Measurements from ENCODE around the gene CALHM6.
"Not testable (repeated sequence)": the region's sequence is repeated elsewhere in the genome, so short reads cannot be mapped to it uniquely, and the experiment has no call there.

CALHM6 gene

DNA sequence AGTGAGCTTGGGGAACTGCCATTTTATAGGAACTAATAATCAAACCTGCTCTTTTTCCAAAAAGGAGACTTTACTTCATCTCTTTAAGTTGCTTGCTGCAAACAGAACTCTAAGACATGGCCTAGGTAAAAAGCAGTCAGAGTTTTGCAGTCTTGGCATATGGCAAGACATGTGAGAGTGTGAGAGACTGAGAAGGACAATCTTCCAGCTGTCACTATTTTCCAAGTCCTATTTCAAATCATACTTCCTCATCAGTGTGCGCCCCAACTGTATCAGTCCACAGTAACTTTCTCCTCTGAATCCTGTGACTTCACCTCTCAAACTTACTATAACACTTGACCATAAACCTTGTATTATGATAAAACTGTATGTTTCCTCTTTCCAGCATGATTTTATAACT is 10.4 kb downstream of the CALHM6 start:
- H3K27me3 ChIP-seq (ENCODE audit: control insufficient read depth, insufficient read depth, low read length) = no peaks in the 10 kb centered on the region
- H3K9me3 ChIP-seq (ENCODE audit: control insufficient read depth, insufficient read depth, low read length) = no peaks in the 10 kb centered on the region
- H3K4me1 ChIP-seq (ENCODE audit: control insufficient read depth, insufficient read depth, low read length) = no peaks in the 10 kb centered on the region
- H3K36me3 ChIP-seq (ENCODE audit: control insufficient read depth, insufficient read depth, low read length) = no peaks in the 10 kb centered on the region
- H3K4me3 ChIP-seq (ENCODE audit: low read length) = no peak overlapping the region
- no peak overlapping the region for H3K27ac ChIP-seq (ENCODE audit: low read length)
- no CpG with 5 or more reads among the region's 1 CpG for WGBS (ENCODE audit: insufficient coverage, insufficient read length)
- DNase-seq (ENCODE audit: low read depth, low spot score) = no peak

DNA sequence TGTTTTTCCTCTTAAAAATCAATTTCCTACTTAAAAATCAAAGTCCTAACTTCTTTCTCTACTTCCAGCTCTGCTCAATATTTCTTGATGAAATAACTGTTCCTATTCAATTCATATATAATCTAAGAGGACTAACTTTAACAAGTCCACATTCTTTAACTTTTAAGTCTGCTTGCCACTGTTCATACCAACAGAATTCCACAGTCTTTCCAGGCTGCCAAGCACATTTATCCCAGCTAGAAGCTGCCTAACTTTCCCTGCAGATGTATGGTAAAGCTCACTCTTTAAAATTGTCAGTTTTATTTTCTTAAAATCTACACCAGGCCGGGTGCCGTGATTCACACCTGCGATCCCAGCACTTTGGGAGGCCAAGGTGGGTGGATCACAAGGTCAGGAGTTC is 11.5 kb downstream of the CALHM6 start:
- Histone ChIP-seq H3K27ac (ENCODE audit: low read length) (no peak overlapping the region), H3K9me3 (ENCODE audit: control insufficient read depth, insufficient read depth, low read length) (no peaks in the 10 kb centered on the region), H3K27me3 (ENCODE audit: control insufficient read depth, insufficient read depth, low read length) (no peaks in the 10 kb centered on the region), H3K4me1 (ENCODE audit: control insufficient read depth, insufficient read depth, low read length) (no peaks in the 10 kb centered on the region), H3K36me3 (ENCODE audit: control insufficient read depth, insufficient read depth, low read length) (no peaks in the 10 kb centered on the region), H3K4me3 (ENCODE audit: low read length) (no peak overlapping the region)
- no CpG with 5 or more reads among the region's 3 CpGs for WGBS (ENCODE audit: insufficient coverage, insufficient read length)
- DNase-seq (ENCODE audit: low read depth, low spot score) = no peak

DNA sequence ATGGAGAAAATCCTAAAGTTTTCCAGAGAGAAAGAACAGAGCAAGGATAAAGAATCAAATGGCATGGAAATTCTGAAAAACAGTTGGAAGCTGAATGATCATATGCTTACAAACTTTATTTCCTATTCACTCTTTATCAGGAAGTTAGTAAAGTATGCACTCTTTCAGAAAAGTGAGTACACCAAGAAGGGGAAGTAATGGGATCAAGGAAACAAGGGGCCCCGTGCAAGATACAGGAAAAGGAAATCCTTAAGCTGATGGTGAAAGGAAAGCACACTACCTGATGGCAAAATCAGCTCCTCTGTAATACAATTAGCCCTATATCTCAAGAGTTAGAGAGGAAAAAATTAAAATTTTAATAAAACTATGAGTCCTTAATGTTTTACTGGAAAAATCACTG is 14.0 kb downstream of the CALHM6 start:
- no peak overlapping the region for H3K4me3 ChIP-seq (ENCODE audit: low read length)
- no CpG with 5 or more reads among the region's 1 CpG for WGBS (ENCODE audit: insufficient coverage, insufficient read length)
- no peaks in the 10 kb centered on the region for H3K27me3 ChIP-seq (ENCODE audit: control insufficient read depth, insufficient read depth, low read length)
- H3K9me3 ChIP-seq (ENCODE audit: control insufficient read depth, insufficient read depth, low read length) = no peaks in the 10 kb centered on the region
- H3K36me3 ChIP-seq (ENCODE audit: control insufficient read depth, insufficient read depth, low read length) = no peaks in the 10 kb centered on the region
- no peak for DNase-seq (ENCODE audit: low read depth, low spot score)
- no peaks in the 10 kb centered on the region for H3K4me1 ChIP-seq (ENCODE audit: control insufficient read depth, insufficient read depth, low read length)
- no peak overlapping the region for H3K27ac ChIP-seq (ENCODE audit: low read length)

DNA sequence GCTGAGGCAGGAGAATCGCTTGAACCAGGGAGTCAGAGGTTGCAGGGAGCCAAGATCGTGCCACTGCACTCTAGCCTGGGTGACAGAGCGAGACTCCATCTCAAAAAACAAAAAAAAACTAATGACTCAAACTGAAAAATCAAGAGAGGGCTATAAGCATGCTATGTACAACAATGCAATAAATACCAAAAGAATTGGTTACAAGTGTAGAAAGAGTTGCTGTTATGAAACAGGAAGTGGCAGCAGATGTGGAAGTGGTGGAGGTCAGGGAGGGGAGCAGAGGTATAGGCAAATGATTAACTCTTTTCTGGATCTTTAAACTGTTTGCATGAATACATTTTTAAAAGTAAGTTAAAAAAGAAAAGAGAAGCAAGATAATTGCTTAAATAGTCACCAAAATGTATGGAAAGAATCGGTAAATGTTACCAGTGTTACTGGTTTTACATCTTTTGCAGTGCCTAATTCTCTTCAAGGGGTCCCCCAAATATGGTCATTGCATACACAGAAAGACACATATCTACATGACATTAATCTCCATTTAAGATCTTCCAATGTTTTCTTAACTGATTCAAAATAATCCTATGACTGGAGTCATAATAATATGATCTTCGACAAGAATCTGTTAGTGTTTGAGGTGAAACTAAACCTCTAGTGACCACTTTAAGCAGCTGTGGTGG is 15.0 kb downstream of the CALHM6 start:
- H3K4me1 ChIP-seq (ENCODE audit: control insufficient read depth, insufficient read depth, low read length) = no peaks in the 10 kb centered on the region
- no peak for DNase-seq (ENCODE audit: low read depth, low spot score)
- H3K36me3 ChIP-seq (ENCODE audit: control insufficient read depth, insufficient read depth, low read length) = no peaks in the 10 kb centered on the region
- H3K27me3 ChIP-seq (ENCODE audit: control insufficient read depth, insufficient read depth, low read length) = no peaks in the 10 kb centered on the region
- no CpG with 5 or more reads among the region's 5 CpGs for WGBS (ENCODE audit: insufficient coverage, insufficient read length)
- H3K9me3 ChIP-seq (ENCODE audit: control insufficient read depth, insufficient read depth, low read length) = no peaks in the 10 kb centered on the region
- H3K27ac ChIP-seq (ENCODE audit: low read length) = no peak overlapping the region
- H3K4me3 ChIP-seq (ENCODE audit: low read length) = no peak overlapping the region

DNA sequence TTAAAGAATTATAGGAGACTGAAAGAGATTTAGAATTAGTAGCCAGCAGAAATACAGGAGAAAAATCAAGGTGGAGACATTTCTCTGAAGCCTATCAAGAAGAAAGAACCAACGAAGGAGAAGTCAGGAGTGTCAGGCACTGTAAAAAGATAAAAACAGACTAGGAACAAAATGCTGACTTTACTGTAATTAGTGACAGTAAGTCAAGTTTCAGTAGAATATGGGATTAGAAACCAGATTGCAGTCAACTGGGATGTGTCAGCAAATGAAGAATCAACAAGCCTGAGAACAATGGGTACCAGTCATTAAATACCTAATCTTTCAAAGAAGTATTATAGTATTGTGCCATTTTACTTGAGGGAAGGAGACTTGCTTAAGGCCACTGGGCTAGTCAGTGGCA is 21.6 kb downstream of the CALHM6 start:
- no CpG with 5 or more reads among the region's 1 CpG for WGBS (ENCODE audit: insufficient coverage, insufficient read length)
- H3K27me3 ChIP-seq (ENCODE audit: control insufficient read depth, insufficient read depth, low read length) = no peaks in the 10 kb centered on the region
- DNase-seq (ENCODE audit: low read depth, low spot score) = no peak
- no peaks in the 10 kb centered on the region for H3K4me1 ChIP-seq (ENCODE audit: control insufficient read depth, insufficient read depth, low read length)
- H3K27ac ChIP-seq (ENCODE audit: low read length) = no peak overlapping the region
- no peaks in the 10 kb centered on the region for H3K36me3 ChIP-seq (ENCODE audit: control insufficient read depth, insufficient read depth, low read length)
- no peaks in the 10 kb centered on the region for H3K9me3 ChIP-seq (ENCODE audit: control insufficient read depth, insufficient read depth, low read length)
- no peak overlapping the region for H3K4me3 ChIP-seq (ENCODE audit: low read length)

DNA sequence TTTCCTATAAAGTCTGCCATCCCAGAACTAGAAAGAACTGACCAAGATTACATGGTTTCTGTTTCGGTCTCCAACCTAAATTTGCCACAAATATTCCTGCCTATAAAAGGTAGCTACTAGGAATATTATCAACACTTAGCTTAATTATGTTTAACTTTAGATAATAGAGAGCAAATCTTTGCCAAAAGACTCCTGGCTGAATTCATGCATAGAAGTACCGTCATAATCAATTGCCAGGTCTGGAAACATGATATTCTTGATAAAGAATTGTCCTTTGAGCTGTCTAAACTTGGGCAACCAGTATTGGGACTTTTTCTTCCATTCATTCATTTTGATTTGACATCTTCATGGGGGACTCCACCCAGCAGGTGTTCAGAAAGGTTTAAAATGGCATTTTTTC is 22.4 kb downstream of the CALHM6 start:
- no peak overlapping the region for H3K27ac ChIP-seq (ENCODE audit: low read length)
- H3K27me3 ChIP-seq (ENCODE audit: control insufficient read depth, insufficient read depth, low read length) = no peaks in the 10 kb centered on the region
- H3K9me3 ChIP-seq (ENCODE audit: control insufficient read depth, insufficient read depth, low read length) = no peaks in the 10 kb centered on the region
- no peak for DNase-seq (ENCODE audit: low read depth, low spot score)
- no peaks in the 10 kb centered on the region for H3K36me3 ChIP-seq (ENCODE audit: control insufficient read depth, insufficient read depth, low read length)
- no CpG with 5 or more reads among the region's 2 CpGs for WGBS (ENCODE audit: insufficient coverage, insufficient read length)
- H3K4me3 ChIP-seq (ENCODE audit: low read length) = no peak overlapping the region
- no peaks in the 10 kb centered on the region for H3K4me1 ChIP-seq (ENCODE audit: control insufficient read depth, insufficient read depth, low read length)

DNA sequence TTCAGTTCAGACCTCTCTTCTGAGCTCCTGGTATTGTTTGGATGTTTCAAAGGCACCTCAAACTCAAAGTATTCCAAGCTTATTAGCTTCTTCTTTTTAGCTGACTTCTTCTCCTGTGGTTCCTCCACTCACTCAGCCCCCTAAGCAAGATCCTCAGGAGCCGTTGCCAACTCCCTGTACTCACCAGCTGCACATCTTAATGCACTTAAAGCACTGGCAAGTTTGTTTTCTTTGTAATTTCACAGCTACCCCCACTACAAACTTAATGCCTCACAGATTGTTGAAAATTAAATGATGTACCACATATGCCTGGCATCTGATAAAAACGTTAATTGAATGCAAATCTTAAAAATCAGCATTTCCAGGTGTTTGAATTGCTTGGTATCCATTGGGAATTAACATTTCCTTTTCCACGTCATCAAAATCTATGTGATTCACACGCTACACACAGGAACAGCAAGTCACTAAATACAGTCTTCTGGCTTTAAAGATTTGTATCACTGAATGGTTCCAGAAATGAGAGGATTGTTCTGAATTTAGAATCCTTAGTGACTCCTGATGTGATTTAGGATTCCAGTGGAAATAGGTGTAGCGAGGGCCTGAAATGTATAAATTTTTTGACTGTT is 24.5 kb downstream of the CALHM6 start:
- H3K9me3 ChIP-seq (ENCODE audit: control insufficient read depth, insufficient read depth, low read length) = no peaks in the 10 kb centered on the region
- DNase-seq (ENCODE audit: low read depth, low spot score) = no peak
- no CpG with 5 or more reads among the region's 5 CpGs for WGBS (ENCODE audit: insufficient coverage, insufficient read length)

DNA sequence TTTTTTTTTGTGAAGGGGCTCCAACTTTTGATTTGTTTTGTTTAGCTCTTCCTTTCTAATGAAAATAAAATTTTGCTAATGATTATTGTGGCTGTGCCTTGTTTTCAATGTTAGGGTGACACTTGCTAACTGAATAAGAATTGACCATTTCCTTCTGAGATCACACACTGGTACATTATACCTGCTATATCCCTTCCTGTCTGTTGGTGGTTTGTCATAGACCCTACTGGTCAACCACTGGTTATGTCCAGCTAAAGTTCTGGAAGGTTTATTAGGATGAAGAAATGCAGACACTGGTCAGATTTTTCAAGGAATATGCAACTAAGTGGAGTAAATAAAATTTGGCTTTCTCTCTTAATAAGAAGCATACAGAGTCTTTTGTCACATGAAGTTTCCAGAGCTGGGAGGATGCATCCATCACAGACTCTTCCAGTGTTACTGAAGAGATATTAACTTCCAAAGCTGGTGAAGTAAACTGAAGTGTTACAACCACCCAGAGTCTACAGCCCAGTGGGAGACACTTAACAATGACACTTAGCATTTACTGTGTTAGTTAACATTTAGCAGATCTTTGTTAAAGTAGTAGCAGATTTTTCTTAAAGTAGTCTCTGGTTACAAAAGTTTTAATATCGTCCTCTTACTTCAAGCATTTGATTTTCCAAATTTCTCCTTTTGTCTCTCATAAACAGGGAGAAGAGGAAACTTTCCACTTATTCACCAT is 30.6 kb downstream of the CALHM6 start:
- no peak for DNase-seq (ENCODE audit: low read depth, low spot score)
- WGBS (ENCODE audit: insufficient coverage, insufficient read length) = no CpG with 5 or more reads among the region's 1 CpG
- Histone ChIP-seq H3K4me3 (ENCODE audit: low read length) (no peak overlapping the region), H3K9me3 (ENCODE audit: control insufficient read depth, insufficient read depth, low read length) (no peaks in the 10 kb centered on the region), H3K27me3 (ENCODE audit: control insufficient read depth, insufficient read depth, low read length) (no peaks in the 10 kb centered on the region), H3K4me1 (ENCODE audit: control insufficient read depth, insufficient read depth, low read length) (no peaks in the 10 kb centered on the region), H3K36me3 (ENCODE audit: control insufficient read depth, insufficient read depth, low read length) (no peaks in the 10 kb centered on the region), H3K27ac (ENCODE audit: low read length) (no peak overlapping the region)

More for the DNA sequence above, 24.5 kb downstream of the CALHM6 start:
- no peaks in the 10 kb centered on the region for H3K27me3 ChIP-seq (ENCODE audit: control insufficient read depth, insufficient read depth, low read length)
- no peak overlapping the region for H3K27ac ChIP-seq (ENCODE audit: low read length)
- H3K4me3 ChIP-seq (ENCODE audit: low read length) = no peak overlapping the region
- no peaks in the 10 kb centered on the region for H3K36me3 ChIP-seq (ENCODE audit: control insufficient read depth, insufficient read depth, low read length)
- H3K4me1 ChIP-seq (ENCODE audit: control insufficient read depth, insufficient read depth, low read length) = no peaks in the 10 kb centered on the region

DNA sequence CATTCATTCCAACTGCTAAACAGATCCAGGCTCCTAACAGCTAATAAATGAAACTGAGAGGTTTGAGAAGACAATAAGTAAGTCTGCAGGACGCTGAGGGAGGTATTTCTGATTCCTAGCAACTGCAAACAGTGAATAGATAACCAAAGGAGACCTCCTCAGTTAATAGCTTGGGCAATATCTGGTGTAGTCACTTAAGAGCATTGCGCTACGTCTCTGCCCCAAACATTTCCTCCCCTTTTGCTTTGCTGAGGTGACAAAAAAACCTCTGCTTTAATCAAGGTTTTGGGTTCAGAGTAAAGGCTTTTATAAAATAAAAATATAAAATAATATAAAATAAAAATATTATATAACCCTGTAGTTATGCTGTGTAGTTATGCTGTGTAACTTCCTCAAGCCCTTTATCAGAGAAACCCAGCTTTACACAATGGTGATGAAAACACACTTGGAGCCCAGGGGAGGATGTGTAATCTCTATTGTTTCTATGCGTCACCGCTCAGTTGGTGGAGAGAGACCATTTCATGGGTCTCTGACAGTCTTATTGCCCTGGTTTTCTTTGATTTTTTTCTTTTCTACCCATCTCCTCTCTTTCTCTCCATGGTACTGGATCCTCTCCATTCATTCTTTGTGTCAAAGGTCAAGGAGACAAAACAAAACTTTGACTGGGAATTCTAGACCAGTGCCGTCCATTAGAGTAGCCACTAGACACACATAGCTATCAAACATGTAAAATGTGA is 31.3 kb downstream of the CALHM6 start:
- Histone ChIP-seq H3K27ac (ENCODE audit: low read length) (no peak overlapping the region), H3K9me3 (ENCODE audit: control insufficient read depth, insufficient read depth, low read length) (no peaks in the 10 kb centered on the region), H3K36me3 (ENCODE audit: control insufficient read depth, insufficient read depth, low read length) (no peaks in the 10 kb centered on the region), H3K4me1 (ENCODE audit: control insufficient read depth, insufficient read depth, low read length) (no peaks in the 10 kb centered on the region), H3K27me3 (ENCODE audit: control insufficient read depth, insufficient read depth, low read length) (no peaks in the 10 kb centered on the region), H3K4me3 (ENCODE audit: low read length) (no peak overlapping the region)
- DNase-seq (ENCODE audit: low read depth, low spot score) = no peak
- no CpG with 5 or more reads among the region's 6 CpGs for whole genome bisulfite sequencing (ENCODE audit: insufficient coverage, insufficient read length)

DNA sequence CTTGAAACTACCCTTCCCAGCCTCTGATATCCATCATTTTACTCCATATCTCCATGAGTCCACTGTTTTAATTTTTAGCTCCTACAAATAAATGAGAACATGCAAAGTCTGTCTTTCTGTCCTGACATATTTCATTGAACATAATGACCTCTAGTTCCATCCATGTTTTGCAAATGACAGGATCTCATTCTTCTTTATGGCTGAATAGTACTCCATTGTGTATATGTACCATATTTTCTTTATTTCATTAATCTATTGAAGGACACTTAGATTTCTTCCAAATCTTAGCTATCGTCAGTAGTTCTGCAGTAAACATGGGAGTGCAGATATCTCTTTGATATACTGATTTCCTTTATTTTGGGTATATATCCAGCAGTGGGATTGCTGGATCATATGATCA is 34.0 kb downstream of the CALHM6 start:
- not testable (repeated sequence) for H3K9me3 ChIP-seq (ENCODE audit: control insufficient read depth, insufficient read depth, low read length); H3K27ac ChIP-seq (ENCODE audit: low read length); H3K36me3 ChIP-seq (ENCODE audit: control insufficient read depth, insufficient read depth, low read length); DNase-seq (ENCODE audit: low read depth, low spot score); H3K4me1 ChIP-seq (ENCODE audit: control insufficient read depth, insufficient read depth, low read length); H3K4me3 ChIP-seq (ENCODE audit: low read length); H3K27me3 ChIP-seq (ENCODE audit: control insufficient read depth, insufficient read depth, low read length)
- no CpG with 5 or more reads among the region's 1 CpG for WGBS (ENCODE audit: insufficient coverage, insufficient read length)

Data from iPS DF 6.9 (cell line).